BLaER1 treated with 17β-estradiol and CSF1 and Interleukin-3, amounts not matched to agents 10 nM and 100 nM (cell line): Measurements from ENCODE around the gene DIP2C.

Experiments
- H3K27ac ChIP-seq, 11 experiments: shearing (Covaris generic); formaldehyde crosslinking; 2 replicates each; pipeline ENCODE4 v1.8.1; 2022
- H3K27me3 ChIP-seq, 11 experiments: shearing (Covaris generic); formaldehyde crosslinking; 2 replicates each; pipeline ENCODE4 v1.8.1; 2022
- H3K36me3 ChIP-seq, 11 experiments: shearing (Covaris generic); formaldehyde crosslinking; 2 replicates each; pipeline ENCODE4 v1.8.1; 2022
- H3K4me1 ChIP-seq, 10 experiments: shearing (Covaris generic); formaldehyde crosslinking; 2 replicates each; pipeline ENCODE4 v1.8.1; 2022
- H3K4me2 ChIP-seq, 11 experiments: shearing (Covaris generic); formaldehyde crosslinking; 2 replicates each; pipeline ENCODE4 v1.8.1; 2022
- H3K4me3 ChIP-seq, 10 experiments: shearing (Covaris generic); formaldehyde crosslinking; 2 replicates each; pipeline ENCODE4 v1.8.1; 2022
- H3K9ac ChIP-seq, 11 experiments: shearing (Covaris generic); formaldehyde crosslinking; 2 replicates each; pipeline ENCODE4 v1.8.1; 2022
- H3K9me3 ChIP-seq, 11 experiments: shearing (Covaris generic); formaldehyde crosslinking; replicated peaks in 1 of 11; 2 replicates each; pipeline ENCODE4 v1.8.1; 2022
- H4K20me1 ChIP-seq, 11 experiments: shearing (Covaris generic); formaldehyde crosslinking; 2 replicates each; pipeline ENCODE4 v1.8.1; 2022
- Cebpa-rat ChIP-seq, 11 experiments: shearing (Covaris generic); IDR thresholded peaks; 2 replicates each; pipeline ENCODE4 v1.8.1; 2022

The DIP2C gene

DNA sequence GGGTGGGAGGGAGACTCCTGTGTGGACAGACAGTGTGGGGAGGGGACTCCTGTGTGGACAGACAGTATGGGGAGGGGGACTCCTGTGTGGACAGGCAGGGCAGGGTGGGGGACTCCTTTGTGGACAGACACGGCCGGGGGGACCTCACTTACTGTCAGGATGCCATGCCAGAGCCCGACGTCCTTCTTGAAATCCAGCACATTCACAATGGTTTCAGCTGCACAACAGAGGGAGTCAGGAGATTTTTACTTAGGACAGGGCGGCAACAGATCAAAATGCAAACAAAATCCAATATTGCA is 301.9 kb downstream of the DIP2C start:
- Histone ChIP-seq H3K9ac (0 out of 22 replicates have a peak overlapping the region, but pooled peaks of 3 of the 11 experiments have one; percentile 7 to 31 (median 18)), H3K4me2 (peak overlapping the region; percentile 60 to 84 (median 73); a peak in 21 of 22 replicates), H4K20me1 (peaks cover 0 to 6% (median 0%) of the 10 kb centered on the region in 11 experiments; a peak in 2 of 22 replicates), H3K4me3 (no peak overlapping the region), H3K4me1 (peaks cover 19 to 34% (median 28%) of the 10 kb centered on the region in 10 experiments), H3K27ac (peak overlapping the region in 5 of 11 experiments; percentile 17 to 56 (median 34); a peak in 7 of 22 replicates), H3K36me3 (peaks cover 0 to 66% (median 39%) of the 10 kb centered on the region in 11 experiments; a peak in 12 of 22 replicates), H3K9me3 (no peaks in the 10 kb centered on the region), H3K27me3 (no peaks in the 10 kb centered on the region)
- no peak for TF ChIP-seq Cebpa-rat (IDR thresholded peaks at IDR 0.05)

DNA sequence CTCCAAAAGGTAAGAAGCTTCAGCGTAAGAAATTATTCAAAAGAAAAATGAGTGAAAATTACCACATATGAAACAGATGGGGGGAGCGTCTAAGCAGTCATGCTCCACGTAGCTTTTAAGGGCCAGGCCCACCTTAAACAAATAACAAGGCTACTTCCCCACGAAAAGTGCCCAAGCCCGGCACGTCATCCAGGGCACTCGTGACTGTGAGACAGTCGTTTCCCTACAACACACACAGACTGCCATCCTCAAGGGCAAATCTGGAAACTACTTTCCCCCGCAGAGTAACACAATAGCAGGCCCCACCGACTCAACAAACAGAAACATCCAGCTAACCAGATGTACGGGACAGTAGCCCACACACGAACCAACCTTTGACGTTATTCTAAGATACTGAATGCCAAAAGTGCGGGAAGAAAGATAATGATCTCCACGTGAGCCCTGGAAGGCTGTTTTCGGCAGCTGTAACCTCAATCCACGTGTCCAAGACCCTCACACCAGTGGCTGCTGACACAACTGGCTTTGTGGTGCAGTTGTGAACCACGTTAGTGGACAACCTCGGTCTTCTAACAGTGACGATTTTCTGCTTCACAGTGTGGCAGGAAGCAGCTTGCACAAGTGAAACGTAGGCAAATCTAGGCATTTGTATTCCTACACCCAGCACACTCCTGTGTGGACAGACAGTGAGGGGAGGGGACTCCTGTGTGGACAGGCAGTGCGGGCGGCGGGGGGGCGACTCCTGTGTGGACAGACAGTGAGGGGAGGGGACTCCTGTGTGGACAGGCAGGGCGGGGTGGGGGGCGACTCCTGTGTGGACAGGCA is 302.5 kb downstream of the DIP2C start:
- Histone ChIP-seq H3K9me3 (no peaks in the 10 kb centered on the region), H3K27me3 (no peaks in the 10 kb centered on the region), H3K4me1 (peaks cover 19 to 34% (median 28%) of the 10 kb centered on the region in 10 experiments), H4K20me1 (peaks cover 0 to 6% (median 0%) of the 10 kb centered on the region in 11 experiments; a peak in 2 of 22 replicates), H3K27ac (no peak overlapping the region; a peak in 1 of 22 replicates), H3K4me2 (peak overlapping the region in 7 of 11 experiments; percentile 36 to 84 (median 68); a peak in 10 of 22 replicates), H3K4me3 (no peak overlapping the region), H3K36me3 (peaks cover 0 to 68% (median 39%) of the 10 kb centered on the region in 11 experiments; a peak in 13 of 22 replicates), H3K9ac (no peak overlapping the region; a peak in 1 of 22 replicates)
- TF ChIP-seq Cebpa-rat (IDR thresholded peaks at IDR 0.05): no peak

DNA sequence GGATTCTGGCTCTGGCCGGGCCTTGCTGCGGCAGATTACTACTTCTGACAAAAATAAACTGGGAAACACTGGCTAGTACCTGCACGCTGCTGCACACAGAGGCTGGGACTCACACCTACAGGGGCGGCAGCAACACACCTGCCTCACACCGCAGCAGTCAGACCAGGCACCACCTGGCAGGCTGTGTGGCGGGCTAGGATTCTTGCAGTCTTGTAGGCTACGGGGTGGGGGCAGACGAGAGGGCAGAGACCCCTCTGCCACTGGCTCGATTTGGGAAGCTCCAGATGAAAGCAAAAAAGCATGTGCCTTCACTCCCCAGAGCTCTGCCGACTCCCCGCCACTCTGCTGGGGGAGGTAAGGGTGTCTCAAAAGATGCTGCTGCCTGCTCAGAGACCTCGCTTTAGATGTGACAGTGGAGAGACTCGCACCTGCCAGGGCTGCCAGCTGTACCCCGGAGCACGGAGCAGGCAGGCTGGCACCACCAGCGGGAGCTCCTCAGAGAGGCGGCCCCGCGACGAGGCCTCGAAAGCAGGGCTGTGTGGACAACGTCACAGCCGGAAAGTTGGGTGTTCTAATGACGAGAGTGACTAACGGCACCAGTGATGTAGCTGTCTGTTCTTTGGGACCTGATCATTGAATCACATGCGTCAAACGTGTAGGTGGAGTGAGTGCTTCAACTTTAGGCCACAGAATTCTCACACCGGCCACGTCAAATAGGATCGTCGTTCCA is 303.7 kb downstream of the DIP2C start:
- Histone ChIP-seq H3K36me3 (peaks cover 0 to 77% (median 46%) of the 10 kb centered on the region in 11 experiments; a peak in 15 of 22 replicates), H3K4me3 (no peak overlapping the region), H3K9me3 (peaks cover 0 to 8% (median 0%) of the 10 kb centered on the region in 11 experiments; a peak in 1 of 22 replicates), H3K4me2 (no peak overlapping the region), H3K27ac (no peak overlapping the region), H3K27me3 (no peaks in the 10 kb centered on the region), H4K20me1 (peaks cover 0 to 6% (median 0%) of the 10 kb centered on the region in 11 experiments; a peak in 1 of 22 replicates), H3K9ac (no peak overlapping the region), H3K4me1 (peaks cover 19 to 34% (median 28%) of the 10 kb centered on the region in 10 experiments)
- TF ChIP-seq Cebpa-rat (IDR thresholded peaks at IDR 0.05): no peak

DNA sequence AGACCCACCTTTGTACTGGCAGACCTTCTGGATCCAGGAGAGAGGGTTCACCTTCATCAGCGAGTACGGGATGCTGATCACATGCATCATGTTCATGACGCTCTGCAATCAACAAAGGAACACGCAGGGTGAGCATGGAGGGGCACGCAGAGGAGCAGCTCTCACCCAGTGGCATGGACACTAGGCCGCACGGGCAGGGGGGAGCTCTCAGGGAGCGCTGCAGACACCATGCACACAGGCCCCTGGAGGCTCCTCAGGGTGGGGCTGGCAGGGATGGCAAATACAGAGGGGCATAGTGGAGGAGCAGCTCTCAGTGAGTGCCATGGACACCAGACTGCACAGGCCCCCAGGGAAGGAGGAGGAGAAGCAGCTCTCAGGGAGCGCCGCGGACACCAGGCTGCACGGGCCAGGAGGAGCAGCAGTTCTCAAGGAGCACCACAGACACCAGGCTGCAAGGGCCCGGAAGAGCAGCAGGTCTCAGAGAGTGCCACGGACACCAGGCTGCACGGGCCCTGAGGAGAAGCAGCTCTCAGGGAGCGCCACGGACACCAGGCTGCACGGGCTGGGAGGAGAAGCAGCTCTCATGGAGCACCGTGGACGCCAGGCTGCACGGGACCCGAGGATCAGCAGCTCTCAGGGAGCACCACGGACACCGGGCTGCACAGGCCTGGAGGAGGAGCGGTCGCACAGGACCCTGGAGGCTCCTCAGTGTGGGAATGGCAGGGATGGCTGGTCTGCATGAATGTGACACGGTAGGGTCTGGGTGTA is 304.7 kb downstream of the DIP2C start:
- H3K27ac ChIP-seq: no peak overlapping the region
- peaks cover 0 to 77% (median 46%) of the 10 kb centered on the region in 11 experiments; a peak in 15 of 22 replicates for H3K36me3 ChIP-seq
- H3K9ac ChIP-seq: no peak overlapping the region
- peaks cover 19 to 34% (median 28%) of the 10 kb centered on the region in 10 experiments for H3K4me1 ChIP-seq
- H4K20me1 ChIP-seq: peaks cover 0 to 6% (median 0%) of the 10 kb centered on the region in 11 experiments; a peak in 1 of 22 replicates
- no peak overlapping the region for H3K4me2 ChIP-seq
- no peak for TF ChIP-seq Cebpa-rat (IDR thresholded peaks at IDR 0.05)
- no peak overlapping the region for H3K4me3 ChIP-seq
- peaks cover 0 to 8% (median 0%) of the 10 kb centered on the region in 11 experiments; a peak in 1 of 22 replicates for H3K9me3 ChIP-seq
- H3K27me3 ChIP-seq: no peaks in the 10 kb centered on the region

- Histone ChIP-seq H3K27me3 (no peaks in the 10 kb centered on the region), H3K9ac (no peak overlapping the region), H3K4me2 (no peak overlapping the region), H3K9me3 (peaks cover 0 to 8% (median 0%) of the 10 kb centered on the region in 11 experiments; a peak in 1 of 22 replicates), H3K36me3 (peaks cover 0 to 74% (median 46%) of the 10 kb centered on the region in 11 experiments; a peak in 15 of 22 replicates), H4K20me1 (peaks cover 0 to 4% (median 0%) of the 10 kb centered on the region in 11 experiments; a peak in 1 of 22 replicates), H3K4me1 (peaks cover 10 to 22% (median 18%) of the 10 kb centered on the region in 10 experiments), H3K4me3 (no peak overlapping the region), H3K27ac (no peak overlapping the region)
- TF ChIP-seq Cebpa-rat (IDR thresholded peaks at IDR 0.05): no peak
These were observed 305.9 kb downstream of the DIP2C start for GRCh38 chr10:383519-383918.

GRCh38 chr10:381805-382204 is 307.7 kb downstream of the DIP2C start:
- H3K9me3 ChIP-seq: peaks cover 0 to 8% (median 0%) of the 10 kb centered on the region in 11 experiments; a peak in 1 of 22 replicates
- peaks cover 0 to 82% (median 46%) of the 10 kb centered on the region in 11 experiments; a peak in 15 of 22 replicates for H3K36me3 ChIP-seq
- H4K20me1 ChIP-seq: no peaks in the 10 kb centered on the region; a peak in 1 of 22 replicates
- no peak overlapping the region for H3K27ac ChIP-seq
- no peak overlapping the region for H3K4me2 ChIP-seq
- no peaks in the 10 kb centered on the region for H3K27me3 ChIP-seq
- TF ChIP-seq Cebpa-rat (IDR thresholded peaks at IDR 0.05): no peak
- H3K4me3 ChIP-seq: no peak overlapping the region
- peaks cover 0 to 6% (median 1%) of the 10 kb centered on the region in 10 experiments; a peak in 7 of 20 replicates for H3K4me1 ChIP-seq
- no peak overlapping the region for H3K9ac ChIP-seq

GRCh38 chr10:381346-381745 is 308.1 kb downstream of the DIP2C start:
- H3K4me3 ChIP-seq: no peak overlapping the region
- H3K4me1 ChIP-seq: peaks cover 0 to 6% (median 0%) of the 10 kb centered on the region in 10 experiments; a peak in 2 of 20 replicates
- peaks cover 0 to 78% (median 43%) of the 10 kb centered on the region in 11 experiments; a peak in 15 of 22 replicates for H3K36me3 ChIP-seq
- H3K9ac ChIP-seq: no peak overlapping the region
- no peak for TF ChIP-seq Cebpa-rat (IDR thresholded peaks at IDR 0.05)
- H3K4me2 ChIP-seq: no peak overlapping the region
- no peaks in the 10 kb centered on the region for H3K27me3 ChIP-seq
- peaks cover 0 to 8% (median 0%) of the 10 kb centered on the region in 11 experiments; a peak in 1 of 22 replicates for H3K9me3 ChIP-seq
- no peaks in the 10 kb centered on the region; a peak in 1 of 22 replicates for H4K20me1 ChIP-seq
- H3K27ac ChIP-seq: no peak overlapping the region

- H3K36me3 ChIP-seq: peaks cover 0 to 76% (median 41%) of the 10 kb centered on the region in 11 experiments; a peak in 15 of 22 replicates
- TF ChIP-seq Cebpa-rat (IDR thresholded peaks at IDR 0.05): no peak
- no peaks in the 10 kb centered on the region; a peak in 1 of 22 replicates for H4K20me1 ChIP-seq
- peaks cover 0 to 6% (median 0%) of the 10 kb centered on the region in 10 experiments; a peak in 1 of 20 replicates for H3K4me1 ChIP-seq
- H3K4me2 ChIP-seq: no peak overlapping the region
- no peak overlapping the region for H3K9ac ChIP-seq
- no peaks in the 10 kb centered on the region for H3K27me3 ChIP-seq
- peaks cover 0 to 8% (median 0%) of the 10 kb centered on the region in 11 experiments; a peak in 1 of 22 replicates for H3K9me3 ChIP-seq
- no peak overlapping the region for H3K4me3 ChIP-seq
- H3K27ac ChIP-seq: no peak overlapping the region
These were observed 309.0 kb downstream of the DIP2C start for GRCh38 chr10:380313-380940.
